Measurements from ENCODE around the gene SNX19.
A peak's percentile ranks its signal among the peaks of the same experiment; 100 is the strongest.

The SNX19 gene

GRCh38 chr11:130904380-130904779 is 11.9 kb downstream of the SNX19 start:
- Histone ChIP-seq H3K36me3 (peaks cover 87% of the 10 kb centered on the region), H3K9me3 (no peaks in the 10 kb centered on the region), H3K27me3 (no peaks in the 10 kb centered on the region), H3K4me1 (no peaks in the 10 kb centered on the region), H3K4me3 (ENCODE audit: low read depth, low read length) (no peak overlapping the region)
- TF ChIP-seq, protein P1, sequence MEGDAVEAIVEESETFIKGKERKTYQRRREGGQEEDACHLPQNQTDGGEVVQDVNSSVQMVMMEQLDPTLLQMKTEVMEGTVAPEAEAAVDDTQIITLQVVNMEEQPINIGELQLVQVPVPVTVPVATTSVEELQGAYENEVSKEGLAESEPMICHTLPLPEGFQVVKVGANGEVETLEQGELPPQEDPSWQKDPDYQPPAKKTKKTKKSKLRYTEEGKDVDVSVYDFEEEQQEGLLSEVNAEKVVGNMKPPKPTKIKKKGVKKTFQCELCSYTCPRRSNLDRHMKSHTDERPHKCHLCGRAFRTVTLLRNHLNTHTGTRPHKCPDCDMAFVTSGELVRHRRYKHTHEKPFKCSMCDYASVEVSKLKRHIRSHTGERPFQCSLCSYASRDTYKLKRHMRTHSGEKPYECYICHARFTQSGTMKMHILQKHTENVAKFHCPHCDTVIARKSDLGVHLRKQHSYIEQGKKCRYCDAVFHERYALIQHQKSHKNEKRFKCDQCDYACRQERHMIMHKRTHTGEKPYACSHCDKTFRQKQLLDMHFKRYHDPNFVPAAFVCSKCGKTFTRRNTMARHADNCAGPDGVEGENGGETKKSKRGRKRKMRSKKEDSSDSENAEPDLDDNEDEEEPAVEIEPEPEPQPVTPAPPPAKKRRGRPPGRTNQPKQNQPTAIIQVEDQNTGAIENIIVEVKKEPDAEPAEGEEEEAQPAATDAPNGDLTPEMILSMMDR (IDR thresholded peaks at IDR 0.05; ENCODE audit: low read depth, low read length): peak; percentile 50
- no peak for DNase-seq

GRCh38 chr11:130902380-130902779 is 13.9 kb downstream of the SNX19 start:
- Histone ChIP-seq H3K27me3 (no peaks in the 10 kb centered on the region), H3K36me3 (peaks cover 89% of the 10 kb centered on the region), H3K4me1 (no peaks in the 10 kb centered on the region), H3K4me3 (ENCODE audit: low read depth, low read length) (no peak overlapping the region), H3K9me3 (no peaks in the 10 kb centered on the region)
- DNase-seq: no peak
- TF ChIP-seq, protein P1 (IDR thresholded peaks at IDR 0.05; ENCODE audit: low read depth, low read length): no peak

GRCh38 chr11:130899106-130899505 is 17.2 kb downstream of the SNX19 start:
- TF ChIP-seq, protein P1 (IDR thresholded peaks at IDR 0.05; ENCODE audit: low read depth, low read length): no peak
- no peaks in the 10 kb centered on the region for H3K27me3 ChIP-seq
- no peaks in the 10 kb centered on the region for H3K4me1 ChIP-seq
- H3K4me3 ChIP-seq (ENCODE audit: low read depth, low read length): no peak overlapping the region
- DNase-seq: no peak
- H3K9me3 ChIP-seq: no peaks in the 10 kb centered on the region
- peaks cover 65% of the 10 kb centered on the region for H3K36me3 ChIP-seq

DNA sequence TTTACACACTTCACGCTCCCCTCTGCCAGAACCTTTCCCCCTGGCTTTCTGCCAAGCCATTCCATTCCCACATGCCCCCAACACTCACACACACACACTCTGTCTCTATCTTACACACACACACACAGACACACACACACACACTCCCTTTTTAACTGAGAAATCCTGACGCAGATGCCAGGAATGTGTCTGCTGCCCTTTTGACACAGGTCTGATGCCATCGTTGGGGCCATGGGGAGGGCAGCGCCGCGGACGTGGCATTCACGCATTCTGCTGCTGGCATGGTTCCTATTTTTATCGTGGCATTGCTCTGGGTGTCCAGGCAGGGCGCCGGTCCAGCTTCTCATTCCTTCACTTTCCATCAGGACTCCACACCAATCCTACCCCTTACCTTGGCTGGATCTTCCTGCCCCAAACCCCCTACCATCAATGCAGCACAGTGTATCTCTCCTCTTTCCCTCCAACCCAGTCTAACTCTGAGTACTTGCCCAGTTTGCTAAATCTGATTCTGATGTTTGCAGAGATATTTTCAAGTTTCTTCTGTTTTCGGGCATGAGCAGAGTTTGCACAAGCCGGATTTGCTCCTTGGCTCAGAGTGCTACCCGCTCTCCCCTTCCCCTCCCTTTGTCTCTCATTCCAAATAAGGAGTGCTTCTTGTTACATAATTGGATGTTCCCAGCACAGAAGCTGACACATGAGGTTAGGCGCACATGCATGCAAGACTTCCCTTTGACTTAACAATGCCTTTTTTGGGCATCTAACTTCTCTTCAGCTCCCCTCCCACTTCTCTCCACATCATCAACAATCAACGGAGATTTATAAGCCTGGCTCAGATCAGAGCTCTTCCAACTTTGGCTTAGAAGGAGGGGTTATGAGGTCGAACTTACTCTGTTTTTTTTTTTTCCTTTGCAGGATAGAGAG is 18.8 kb downstream of the SNX19 start:
- Histone ChIP-seq H3K4me3 (ENCODE audit: low read depth, low read length) (no peak overlapping the region), H3K9me3 (no peaks in the 10 kb centered on the region), H3K4me1 (no peaks in the 10 kb centered on the region), H3K27me3 (no peaks in the 10 kb centered on the region), H3K36me3 (peaks cover 63% of the 10 kb centered on the region)
- TF ChIP-seq, protein P1 (IDR thresholded peaks at IDR 0.05; ENCODE audit: low read depth, low read length): no peak
- DNase-seq: no peak

- Histone ChIP-seq H3K36me3 (peaks cover 42% of the 10 kb centered on the region), H3K4me1 (no peaks in the 10 kb centered on the region), H3K9me3 (no peaks in the 10 kb centered on the region), H3K27me3 (no peaks in the 10 kb centered on the region), H3K4me3 (ENCODE audit: low read depth, low read length) (no peak overlapping the region)
- DNase-seq: peak; percentile 68
- TF ChIP-seq, protein P1 (IDR thresholded peaks at IDR 0.05; ENCODE audit: low read depth, low read length): peak; percentile 92
These were observed 21.8 kb downstream of the SNX19 start for GRCh38 chr11:130894322-130895025.
